ENCODE results near the gene SH3RF1. TPM values are rescaled to one million over a fixed set of nuclear protein-coding genes. Genes with fewer than 3 reads are reported as not detected.
A peak's percentile ranks its signal among the peaks of the same experiment; 100 is the strongest.

The SH3RF1 gene
- total RNA-seq, 1 donor from 2014 or later = 11.2 TPM

DNA sequence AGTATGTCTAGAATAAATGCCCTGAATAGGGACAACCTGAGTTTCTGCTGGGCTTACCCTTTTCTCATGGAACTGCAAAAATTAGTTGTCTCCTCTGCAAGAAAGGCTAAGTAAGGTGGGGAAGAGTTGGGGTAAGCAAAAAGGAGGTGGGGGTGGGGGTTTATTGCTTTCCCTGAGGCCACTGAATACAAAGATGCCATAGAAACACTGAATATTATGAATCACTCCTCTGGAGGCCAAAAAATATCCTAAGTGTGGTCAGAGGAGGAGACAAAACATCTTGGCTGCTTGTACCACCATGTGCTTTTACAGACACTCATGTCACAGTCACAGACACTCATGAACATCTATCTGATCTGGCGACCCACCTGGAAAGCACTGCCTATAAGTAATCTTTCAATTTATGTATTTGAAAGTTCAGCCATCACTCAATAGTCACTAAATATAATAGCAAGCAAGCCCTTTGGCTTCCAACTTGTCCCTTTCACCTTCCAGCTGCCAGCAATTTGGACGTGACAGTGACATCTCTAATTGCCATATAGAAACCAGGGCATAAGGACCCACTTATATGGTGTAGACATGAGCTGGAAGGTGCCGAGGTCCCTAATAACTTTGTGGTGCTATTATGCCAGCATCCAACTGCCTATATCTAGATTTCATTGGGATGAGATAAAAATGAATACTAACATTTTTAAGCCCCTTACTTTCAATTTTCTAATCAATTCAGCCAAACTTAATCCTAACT is 138.0 kb downstream of the SH3RF1 start:
- DNase-seq = no peak

GRCh38 chr4:169131556-169132208 is 139.1 kb downstream of the SH3RF1 start:
- DNase-seq = no peak

DNA sequence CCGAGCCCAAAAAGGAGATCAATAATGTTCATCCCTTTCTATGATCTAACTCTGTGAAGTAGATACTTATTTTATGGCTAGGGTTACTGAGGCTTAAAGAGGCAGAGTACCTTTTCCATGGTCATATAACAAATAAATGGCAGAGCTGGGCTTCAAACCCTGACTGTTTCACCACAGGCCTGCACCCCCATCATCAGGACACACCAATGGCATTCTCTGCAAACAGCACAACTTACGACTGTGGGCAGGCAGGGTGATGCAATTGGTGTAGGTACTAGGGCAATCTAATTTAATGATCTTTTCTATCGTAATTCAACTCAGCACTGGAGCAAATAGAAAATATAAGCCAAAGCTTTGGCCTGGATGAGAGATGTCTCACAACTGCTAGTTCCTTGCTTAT is 141.9 kb downstream of the SH3RF1 start:
- no peak for DNase-seq

GRCh38 chr4:169127314-169127713 is 143.4 kb downstream of the SH3RF1 start:
- no peak for DNase-seq

GRCh38 chr4:169124661-169125060 is 146.1 kb downstream of the SH3RF1 start:
- DNase-seq = no peak

- DNase-seq = no peak
Observed at GRCh38 chr4:169122422-169122821, 148.3 kb downstream of the SH3RF1 start.

- DNase-seq = no peak
Observed at GRCh38 chr4:169121861-169122382, 148.8 kb downstream of the SH3RF1 start.

DNA sequence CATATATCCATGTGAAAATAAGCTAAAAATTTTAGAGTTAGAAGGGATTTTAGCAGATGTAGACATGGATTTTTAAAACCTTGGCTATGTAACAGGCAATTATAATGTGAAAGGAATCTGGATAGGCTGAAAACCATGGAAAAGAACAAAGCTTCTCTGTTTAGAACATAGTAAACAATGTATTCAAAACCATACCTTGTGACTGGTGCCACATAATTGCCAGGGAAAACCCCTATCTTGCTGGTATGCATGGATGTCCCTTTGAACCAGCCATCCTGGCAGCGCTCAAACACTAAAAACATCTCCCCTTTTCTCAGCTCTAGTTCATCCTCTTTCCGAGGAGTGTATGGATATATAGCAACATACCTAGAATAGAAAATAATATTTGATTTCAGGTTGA is 150.1 kb downstream of the SH3RF1 start:
- DNase-seq = no peak

- DNase-seq = no peak
Observed at GRCh38 chr4:169119536-169119935, 151.2 kb downstream of the SH3RF1 start.

DNA sequence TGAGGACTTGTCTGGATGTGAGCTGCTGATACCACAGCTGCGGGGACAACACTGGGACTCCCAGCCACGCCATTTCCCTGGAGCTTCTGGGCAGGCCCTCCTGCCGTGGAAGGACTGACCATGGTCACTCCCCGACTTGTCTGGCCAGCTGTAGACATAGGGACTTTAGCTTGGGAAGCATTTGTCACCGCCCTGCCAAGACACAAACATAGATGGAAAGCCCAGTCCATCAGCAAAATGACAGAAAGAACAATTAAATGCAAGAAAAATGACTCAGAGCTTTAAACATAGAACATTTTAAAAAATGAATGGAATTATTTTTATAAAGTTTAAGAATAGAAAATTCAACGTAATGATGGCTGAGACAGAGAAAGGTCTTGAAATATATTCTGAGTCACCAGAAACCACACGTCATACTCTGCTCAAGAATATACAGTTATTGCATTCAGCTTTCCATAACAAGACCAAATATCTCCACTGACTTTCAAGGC is 153.1 kb downstream of the SH3RF1 start:
- DNase-seq = no peak

DNA sequence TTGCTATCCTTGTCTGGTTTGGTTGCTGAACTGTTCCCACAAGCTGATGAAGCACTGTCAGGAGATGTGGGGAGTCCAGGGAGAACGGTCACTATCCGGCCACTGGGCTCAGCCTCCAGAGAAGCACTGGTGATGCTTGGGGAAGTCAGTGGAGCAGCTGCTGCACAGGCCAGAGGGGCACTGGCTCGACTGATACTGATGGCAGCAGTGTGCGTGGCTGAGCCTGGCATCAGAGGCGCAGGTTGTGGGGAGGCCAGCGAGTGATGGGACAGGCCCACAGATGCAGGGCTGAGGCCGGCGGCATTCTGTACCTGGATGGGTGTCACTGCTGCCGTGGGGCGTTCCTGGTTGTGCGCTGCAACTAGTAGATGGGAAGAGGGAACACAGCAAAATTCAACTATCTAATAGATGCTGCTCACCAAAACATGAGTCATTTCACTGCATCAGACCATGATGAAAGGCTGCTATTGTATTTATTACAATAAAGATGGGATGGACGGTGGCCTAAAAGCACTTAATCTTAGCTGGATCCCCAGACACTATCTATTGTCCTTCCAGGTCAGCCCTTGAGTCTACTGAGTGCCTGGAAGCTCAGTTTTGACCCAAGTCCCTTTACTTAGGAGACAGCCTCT is 154.4 kb downstream of the SH3RF1 start:
- DNase-seq = peak; percentile 32

DNA sequence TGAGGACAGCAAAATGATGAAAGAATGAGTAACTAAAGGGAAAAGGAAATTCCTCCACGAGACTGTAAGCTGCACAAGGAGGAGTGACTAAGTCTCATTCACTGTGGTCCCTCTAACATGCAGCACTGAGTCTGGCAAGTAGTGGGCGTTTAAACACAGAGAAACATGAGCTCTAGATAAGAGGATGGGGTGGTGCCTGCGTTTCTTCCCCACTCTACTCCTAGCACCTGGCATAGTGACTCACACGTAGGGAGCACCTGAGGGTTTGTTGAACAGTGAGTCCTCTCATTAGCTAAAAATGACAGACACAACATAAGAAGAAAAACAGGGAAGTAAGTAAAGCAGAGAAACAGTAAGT is 154.9 kb downstream of the SH3RF1 start:
- peak; percentile 86 for DNase-seq

DNA sequence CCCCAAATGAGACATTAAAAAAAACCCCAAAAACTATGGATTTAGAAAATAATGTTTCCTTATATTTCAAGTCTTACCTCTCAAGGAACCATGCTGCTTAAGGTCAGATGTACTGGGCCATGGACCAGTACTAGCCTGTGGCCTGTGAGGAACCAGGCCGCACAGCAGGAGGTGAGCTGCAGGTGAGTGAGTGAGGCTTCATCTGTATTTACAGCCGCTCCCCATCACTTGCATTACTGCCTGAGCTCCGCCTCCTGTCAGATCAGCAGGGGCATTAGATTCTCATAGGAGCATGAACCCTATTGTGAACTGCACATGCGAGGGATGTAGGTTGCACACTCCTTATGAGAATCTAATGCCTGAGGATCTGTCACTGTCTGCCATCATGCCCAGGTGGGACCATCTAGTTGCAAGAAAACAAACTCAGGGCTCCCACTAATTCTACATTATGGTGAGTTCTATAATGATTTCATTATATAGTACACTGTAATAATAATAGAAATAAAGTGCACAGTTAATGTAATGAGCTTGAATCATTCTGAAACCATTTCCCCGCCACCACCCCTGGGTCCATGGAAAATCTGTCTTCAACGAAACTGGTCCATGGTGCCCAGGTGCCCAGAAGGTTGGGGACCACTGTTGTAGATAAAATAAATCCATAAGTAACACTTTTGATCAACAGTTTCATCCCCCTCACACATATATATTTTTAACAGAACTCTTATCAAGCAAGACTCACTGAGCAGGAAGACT is 155.4 kb downstream of the SH3RF1 start:
- no peak for DNase-seq

DNA sequence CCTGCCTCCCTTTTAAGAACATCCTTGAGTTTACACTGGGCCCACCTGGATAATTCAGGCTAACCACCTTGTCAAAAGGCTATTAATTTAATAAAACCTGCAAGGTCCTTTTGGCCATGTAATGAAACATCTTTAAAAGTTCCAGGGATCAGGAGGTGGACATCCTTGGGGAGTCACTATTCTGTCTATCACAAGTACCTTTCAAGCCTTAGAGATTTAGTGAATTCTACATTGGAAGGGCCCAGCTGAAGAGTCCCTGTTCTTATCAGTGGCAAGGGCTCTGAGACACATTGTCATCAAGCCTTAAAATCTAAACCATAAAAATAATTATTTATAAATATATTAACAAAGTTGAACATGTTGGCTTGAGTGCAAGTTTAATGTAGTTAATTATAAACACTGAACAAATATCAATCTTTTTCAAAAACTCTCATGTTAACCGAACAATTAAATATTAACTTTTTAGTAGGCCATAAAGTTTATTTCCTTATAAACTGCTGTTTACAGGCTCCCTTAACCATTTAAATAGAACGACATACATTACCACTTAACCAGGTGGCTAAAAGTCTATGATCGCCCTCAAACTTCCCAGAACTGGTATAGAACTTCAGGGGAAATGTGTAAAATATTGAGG is 156.3 kb downstream of the SH3RF1 start:
- no peak for DNase-seq

- no peak for DNase-seq
Observed at GRCh38 chr4:169110633-169111032, 160.1 kb downstream of the SH3RF1 start.

DNA sequence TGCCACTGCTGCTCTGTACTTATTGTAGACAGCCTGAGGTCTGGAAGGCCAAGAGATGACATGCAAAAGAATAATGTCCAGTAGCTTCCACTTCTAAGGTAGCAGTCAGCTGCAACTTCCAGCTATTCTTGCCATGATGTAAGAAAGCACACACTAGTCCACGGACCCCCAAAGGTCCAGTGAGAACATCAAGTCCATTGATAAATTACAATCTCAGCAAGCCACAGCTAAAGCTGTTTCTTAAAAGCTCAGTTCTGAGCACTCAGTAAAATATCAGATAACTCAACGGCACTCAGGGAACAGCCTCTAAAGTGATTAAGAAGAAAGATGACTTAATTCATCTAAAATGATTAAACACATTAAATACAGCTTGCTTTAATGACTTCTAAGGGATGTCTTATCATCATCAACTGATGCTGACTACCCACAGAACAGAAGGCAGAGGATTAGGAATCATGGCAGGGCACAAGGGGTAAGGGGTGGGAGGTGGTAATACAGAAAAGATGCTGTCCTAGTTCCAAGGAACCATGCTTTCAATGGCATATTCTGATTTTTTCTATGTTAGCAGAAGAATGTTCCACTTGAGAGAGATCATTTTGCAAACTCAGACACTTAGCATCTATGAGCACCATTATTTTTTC is 161.6 kb downstream of the SH3RF1 start:
- no peak for DNase-seq

DNA sequence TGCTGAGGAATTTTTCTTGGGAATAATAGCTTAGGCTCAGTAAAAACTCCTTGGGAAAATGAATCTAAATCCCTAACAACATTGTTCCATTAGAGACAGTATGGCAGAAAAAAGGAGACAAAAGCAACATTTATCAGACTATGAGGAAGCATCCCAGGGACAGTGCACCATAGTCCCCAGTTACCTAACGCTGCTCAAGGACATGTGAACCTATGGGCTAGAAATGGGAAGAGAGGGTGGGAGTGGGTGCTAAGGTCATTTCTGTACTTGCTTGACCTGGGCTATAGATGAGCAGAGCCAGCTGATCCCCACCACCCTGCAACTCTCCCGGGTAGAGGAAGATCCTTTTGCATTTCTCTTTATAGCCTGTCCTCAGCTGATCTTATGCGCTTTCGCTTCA is 162.5 kb downstream of the SH3RF1 start:
- DNase-seq = no peak

DNA sequence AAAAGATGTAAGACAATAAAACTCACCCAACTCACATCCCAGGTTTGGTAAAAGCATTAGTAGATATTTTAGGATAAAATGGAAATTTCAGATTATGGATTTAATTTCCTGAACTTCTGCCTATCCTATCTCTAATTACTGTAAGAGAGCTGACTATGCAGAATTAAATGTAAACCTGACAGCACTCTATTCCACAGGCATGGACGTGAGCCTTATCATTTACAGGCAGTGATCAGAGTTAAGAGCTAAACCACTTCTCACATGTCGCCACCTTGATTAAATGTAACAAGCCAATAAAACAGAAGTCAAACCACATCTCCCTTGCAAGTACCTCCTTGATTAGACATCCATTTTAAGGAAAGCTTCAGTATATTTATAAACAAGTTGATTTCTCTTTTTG is 163.2 kb downstream of the SH3RF1 start:
- no peak for DNase-seq

GRCh38 chr4:169106696-169107229 is 164.0 kb downstream of the SH3RF1 start:
- DNase-seq = no peak

GRCh38 chr4:169105620-169106019 is 165.1 kb downstream of the SH3RF1 start:
- no peak for DNase-seq

DNA sequence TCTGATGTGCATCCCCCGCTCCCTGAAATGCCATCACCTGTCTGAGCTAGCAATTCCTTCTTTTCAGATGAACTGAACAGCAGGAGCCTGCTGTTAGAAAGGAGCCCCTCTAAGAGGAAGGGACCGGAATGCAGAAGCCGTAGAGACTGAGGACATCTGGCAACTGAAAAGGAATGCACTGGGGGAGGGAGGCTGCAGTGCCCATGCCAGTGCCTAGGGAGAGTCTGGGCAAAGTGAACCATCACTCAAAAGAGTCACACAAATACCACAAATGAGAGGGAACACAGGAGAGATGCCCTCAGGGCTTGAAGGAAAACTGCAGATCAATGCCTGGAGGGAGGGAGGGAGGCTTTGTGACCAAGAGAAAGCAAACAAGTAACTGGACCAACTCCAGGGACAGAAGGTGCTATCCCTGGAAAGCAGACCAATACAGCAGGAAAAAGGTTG is 166.8 kb downstream of the SH3RF1 start:
- DNase-seq = no peak

DNA sequence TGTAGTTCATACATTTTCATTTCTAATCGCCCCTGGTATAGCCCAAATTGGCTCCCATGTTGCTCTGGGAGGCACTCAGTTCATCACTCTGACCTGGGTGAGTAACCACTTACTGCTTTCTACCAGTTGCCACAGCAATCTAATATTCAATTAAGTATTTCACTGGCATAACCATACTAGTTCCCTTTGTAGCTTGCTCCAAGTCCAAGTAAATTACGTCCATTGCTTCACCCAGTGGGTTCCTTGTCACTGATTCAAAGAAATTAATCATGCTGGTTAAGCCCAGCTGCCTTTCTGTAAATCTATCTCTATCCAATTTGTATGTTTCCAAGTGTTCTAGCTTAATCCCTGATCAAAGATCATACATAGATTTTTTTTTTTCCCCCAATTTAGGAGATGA is 168.7 kb downstream of the SH3RF1 start:
- DNase-seq = no peak
